Posterior cingulate gyrus (tissue), 11 donors: ENCODE measurements around the gene ZNF408.
A peak's percentile ranks its signal among the peaks of the same experiment; 100 is the strongest.
"Not testable (repeated sequence)": the region's sequence is repeated elsewhere in the genome, so short reads cannot be mapped to it uniquely, and the experiment has no call there.

Experiments
- DNase-seq, 10 donors: peaks; one replicate each; pipeline versions ENCODE4 v3.0.0 to v3.0.0-alpha.2; 2020 to 2021; ENCODE audit warnings: mixed read lengths in 3 of 10
- intact Hi-C: fragments of 100-400 bp; cut with DNase I; formaldehyde crosslinking; loops from one replicate; pipeline ENCODE4 v1.15.1; 2023

The ZNF408 gene

DNA sequence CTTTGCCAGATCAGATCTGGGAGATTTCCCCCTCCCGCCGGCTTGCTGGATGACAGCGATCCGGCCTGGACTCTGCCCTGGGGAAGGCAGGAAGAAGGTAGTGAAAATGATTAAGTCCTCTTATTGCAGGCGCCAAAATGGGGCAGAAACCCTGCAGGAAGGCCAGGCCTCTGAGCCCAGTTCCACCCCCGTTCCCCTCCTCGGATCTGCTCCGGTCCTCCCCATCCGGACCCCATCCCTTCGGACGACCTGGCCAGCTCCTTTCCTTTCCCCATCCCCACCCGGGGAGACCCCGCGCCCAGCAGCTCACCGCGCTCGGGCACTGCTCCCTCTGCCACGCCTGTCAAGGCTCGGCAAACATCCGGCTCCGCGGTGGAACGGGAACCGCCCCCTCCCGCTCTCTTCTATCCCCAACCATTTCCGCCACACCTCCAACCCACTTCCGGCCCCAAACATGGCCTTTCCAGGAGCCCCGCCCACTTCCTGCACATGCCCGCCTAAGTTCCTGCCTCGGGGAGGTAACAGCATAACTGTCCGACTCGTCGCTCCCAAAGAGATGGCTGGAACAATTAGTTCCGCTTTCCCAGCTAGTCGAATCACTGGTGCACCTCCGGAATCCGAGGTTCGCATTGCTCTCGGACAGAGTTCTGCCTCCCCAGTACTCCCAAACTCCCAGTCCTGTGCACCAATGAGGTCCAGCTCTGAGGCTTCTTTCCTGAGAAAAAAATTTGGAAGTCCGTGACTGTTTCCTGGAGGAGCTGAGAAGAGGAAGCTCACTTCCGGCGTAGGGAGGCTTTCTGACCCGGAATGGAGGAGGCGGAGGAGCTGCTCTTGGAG, at the start of gene ZNF408, which contains the start of gene ARHGAP1:
Gene ZNF408, plus strand, starts transcription at position 791 of the 837 bp plus-strand sequence. Its CDS starts 17 bp downstream, at position 808.
Gene ARHGAP1, minus strand, starts transcription at position 379 of the 837 bp plus-strand sequence. CDS start 4,512 bp downstream, outside the sequence.
- peak; percentile 97 to 100 (median 99) for DNase-seq
- intact Hi-C loops: no loop called here

- DNase-seq: peak in 1 of 10 donors; percentile 26
- intact Hi-C loops: no loop called here
Measured at GRCh38 chr11:46655631-46656030, 45.2 kb upstream of the ZNF408 start.

DNA sequence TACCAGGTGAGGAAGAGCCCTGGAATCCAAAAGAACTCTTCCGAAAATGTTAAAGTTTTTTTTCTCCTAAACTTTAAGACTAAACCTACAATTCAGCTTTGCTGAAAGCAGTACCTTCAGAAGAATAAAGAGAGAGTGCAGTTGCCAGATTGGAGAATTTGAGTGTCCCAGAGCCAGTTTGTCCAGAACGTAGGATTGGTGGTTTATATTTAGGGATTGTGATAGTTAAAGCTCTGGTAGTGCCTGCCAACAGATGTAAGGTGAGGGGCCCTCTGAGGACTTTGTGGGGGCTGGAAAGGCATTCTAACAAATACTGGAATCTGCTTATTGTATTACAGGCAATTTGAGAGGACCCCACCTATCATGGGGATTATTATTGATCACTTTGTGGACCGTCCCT, 43.6 kb upstream of the ZNF408 start:
- intact Hi-C loops: no loop called here
- DNase-seq: no peak

DNA sequence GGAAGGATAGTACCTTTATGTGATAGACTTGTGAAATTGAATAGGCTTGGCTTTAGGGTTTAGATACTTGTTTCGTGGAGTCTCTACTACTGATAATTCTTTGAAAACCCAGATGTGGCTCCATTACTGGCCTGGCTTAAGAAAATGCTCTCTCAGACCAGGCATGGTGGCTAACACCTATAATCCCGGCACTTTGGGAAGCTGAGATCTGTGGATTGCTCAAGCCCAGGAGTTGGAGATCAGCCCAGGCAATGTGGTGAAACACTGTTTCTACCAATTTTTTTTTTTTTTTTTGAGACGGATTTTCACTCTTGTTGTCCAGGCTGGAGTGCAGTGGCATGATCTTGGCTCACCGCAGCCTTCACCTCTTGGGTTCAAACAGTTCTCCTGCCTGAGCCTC, 42.6 kb upstream of the ZNF408 start:
- intact Hi-C loops: no loop called here
- DNase-seq: no peak

- DNase-seq: no peak
- intact Hi-C loops: no loop called here
Measured at GRCh38 chr11:46659908-46660307, 40.9 kb upstream of the ZNF408 start.

DNA sequence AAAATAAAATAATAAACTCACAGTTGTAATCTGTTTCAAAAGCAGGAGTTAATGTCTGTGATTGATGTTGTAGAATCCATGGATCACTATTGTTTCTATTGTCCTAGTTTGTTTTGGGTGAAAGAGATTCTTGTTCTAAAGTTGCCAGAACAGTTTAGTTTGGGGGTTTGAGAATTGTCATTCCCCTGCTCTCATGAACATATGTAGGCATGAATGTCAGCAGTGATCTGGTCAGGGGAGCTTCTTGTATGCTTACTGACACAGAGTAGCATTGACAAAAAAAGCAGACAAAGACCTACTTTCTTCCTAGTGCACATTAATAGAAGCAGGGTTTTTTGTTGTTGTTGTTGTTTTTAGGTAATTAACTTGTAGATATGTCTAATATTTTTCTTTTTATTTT, 39.0 kb upstream of the ZNF408 start:
- intact Hi-C loops: no loop called here
- DNase-seq: no peak

DNA sequence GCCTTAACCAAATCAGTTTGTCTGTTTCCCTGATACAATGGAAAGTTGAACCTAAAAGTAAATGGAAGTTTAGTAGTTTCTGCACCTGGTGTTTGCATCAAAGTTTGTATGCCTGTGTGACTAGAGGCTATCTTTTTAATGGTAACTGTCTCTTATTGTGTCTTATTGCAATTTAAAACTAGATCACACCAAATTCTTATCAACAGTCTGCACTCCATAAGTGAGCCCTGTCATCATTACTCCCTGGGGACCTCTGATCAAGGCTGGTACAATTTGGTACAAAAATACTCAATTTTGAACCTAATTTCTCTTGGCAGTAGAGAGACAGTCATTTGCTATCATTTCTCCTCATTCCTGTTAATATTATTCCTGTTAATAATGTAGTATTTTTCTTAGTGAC, 38.5 kb upstream of the ZNF408 start:
- no peak for DNase-seq
- intact Hi-C loops: no loop called here

GRCh38 chr11:46663277-46663940, 37.4 kb upstream of the ZNF408 start:
- no peak for DNase-seq
- intact Hi-C loops: no loop called here

GRCh38 chr11:46664612-46665011, 36.2 kb upstream of the ZNF408 start:
- intact Hi-C loops: no loop called here
- DNase-seq: no peak

GRCh38 chr11:46665356-46665755, 35.5 kb upstream of the ZNF408 start:
- intact Hi-C loops: no loop called here
- peak in 1 of 10 donors; percentile 27 for DNase-seq

- intact Hi-C loops: no loop called here
- DNase-seq: peak in 1 of 10 donors; percentile 17
Measured at GRCh38 chr11:46666516-46666915, 34.3 kb upstream of the ZNF408 start.

DNA sequence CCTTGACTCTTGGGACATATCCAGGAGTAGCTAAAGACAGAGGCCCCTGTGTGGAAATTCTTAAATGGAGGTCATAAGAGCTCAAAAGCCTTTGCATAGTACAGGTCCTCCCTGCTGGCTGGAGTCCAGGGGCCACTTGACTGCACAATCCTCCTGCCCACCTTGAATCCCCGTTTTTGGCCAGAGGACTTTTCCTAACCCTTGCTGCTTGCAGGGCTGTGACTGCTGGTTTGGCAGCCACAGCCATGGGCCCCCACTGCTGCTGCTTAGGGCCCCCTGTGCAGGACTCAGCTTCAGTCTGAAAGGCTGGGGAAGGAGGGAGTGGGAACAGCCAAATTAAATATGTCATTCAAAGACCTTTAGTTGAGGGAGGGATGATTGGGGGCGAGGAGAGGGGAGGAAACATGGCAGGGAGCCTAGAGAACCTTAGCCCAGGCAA, 33.8 kb upstream of the ZNF408 start:
- DNase-seq: peak in 2 of 10 donors; percentile 53 to 66
- intact Hi-C loops: no loop called here

- peak in 2 of 10 donors; percentile 16 to 20 for DNase-seq
- intact Hi-C loops: no loop called here
Measured at GRCh38 chr11:46668480-46669085, 32.2 kb upstream of the ZNF408 start.

- DNase-seq: peak in 2 of 10 donors; percentile 69 to 87
- intact Hi-C loops: no loop called here
Measured at GRCh38 chr11:46669711-46670139, 31.1 kb upstream of the ZNF408 start.

DNA sequence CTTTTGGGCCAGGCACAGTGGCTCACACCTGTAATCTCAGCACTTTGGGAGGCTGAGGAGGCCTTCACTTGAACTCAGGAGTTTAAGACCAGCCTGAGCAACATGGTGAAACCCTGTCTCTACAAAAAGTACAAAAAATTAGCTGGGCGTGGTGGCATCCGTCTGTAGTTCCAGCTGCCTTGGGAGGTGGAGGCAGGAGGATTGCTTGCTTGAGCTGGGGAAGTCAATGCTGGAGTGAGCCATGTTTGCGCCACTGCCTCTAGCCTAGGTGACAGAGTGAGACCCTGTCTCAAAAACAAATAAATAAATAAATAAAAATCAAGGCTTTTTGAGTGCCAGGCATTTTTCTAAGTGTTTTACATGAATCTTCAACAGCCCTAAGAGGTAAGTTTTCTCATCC, 30.3 kb upstream of the ZNF408 start:
- peak in 2 of 10 donors; percentile 13 to 52 for DNase-seq
- intact Hi-C loops: not testable (repeated sequence)

DNA sequence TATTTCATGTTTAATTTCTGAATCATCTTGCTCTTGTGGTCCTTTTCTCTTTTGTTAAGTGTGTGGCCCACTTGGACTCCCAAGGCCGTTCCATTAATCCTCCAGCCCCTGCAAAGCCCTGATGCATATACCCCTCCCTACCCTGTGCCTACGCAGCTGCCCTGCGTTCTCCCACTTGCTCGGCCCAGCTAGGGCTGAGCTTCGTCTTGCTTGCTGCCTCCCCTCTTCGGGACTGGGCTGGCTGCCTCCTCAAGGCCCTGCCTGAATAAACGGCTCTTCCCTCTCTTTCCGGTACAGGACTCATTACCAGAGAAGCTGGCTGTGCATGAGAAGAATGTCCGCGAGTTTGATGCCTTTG, 28.9 kb upstream of the ZNF408 start:
- DNase-seq: peak in 2 of 10 donors; percentile 31 to 37

GRCh38 chr11:46672381-46672839, 28.4 kb upstream of the ZNF408 start:
- peak in 2 of 10 donors; percentile 58 to 73 for DNase-seq

More for the DNA sequence above, 28.9 kb upstream of the ZNF408 start:
- intact Hi-C loops: no loop called here

GRCh38 chr11:46673713-46674462, 26.9 kb upstream of the ZNF408 start:
- intact Hi-C loops: no loop called here
- DNase-seq: peak in 2 of 10 donors; percentile 48 to 75

More at GRCh38 chr11:46672381-46672839, 28.4 kb upstream of the ZNF408 start:
- intact Hi-C loops: no loop called here

GRCh38 chr11:46674463-46675287, 26.2 kb upstream of the ZNF408 start:
- intact Hi-C loops: no loop called here
- DNase-seq: peak in 1 of 10 donors; percentile 41
